NCI-H2171 (cell line): Measurements from ENCODE around the gene UBE2B.
"Not testable (repeated sequence)": the region's sequence is repeated elsewhere in the genome, so short reads cannot be mapped to it uniquely, and the experiment has no call there.

Source experiments
- DNase-seq: peaks from one replicate; lab custom pipeline; 2025; lab: John Stamatoyannopoulos, UW

The UBE2B gene

GRCh38 chr5:134370871-134371833, at the start of gene UBE2B:
Gene UBE2B (plus strand): TSS chr5:134371569. CDS start chr5:134371596, 27 bp downstream.
- DNase-seq = peak; percentile 89

- DNase-seq = no peak
Observed at GRCh38 chr5:134327327-134327726, 44.0 kb upstream of the UBE2B start.

- DNase-seq = no peak
Observed at GRCh38 chr5:134328619-134329018, 42.8 kb upstream of the UBE2B start.

GRCh38 chr5:134336833-134337232, 34.5 kb upstream of the UBE2B start:
- not testable (repeated sequence) for DNase-seq

- not testable (repeated sequence) for DNase-seq
Observed at GRCh38 chr5:134343500-134343899, 27.9 kb upstream of the UBE2B start.

GRCh38 chr5:134345476-134345875, 25.9 kb upstream of the UBE2B start:
- not testable (repeated sequence) for DNase-seq

- no peak for DNase-seq
Observed at GRCh38 chr5:134345996-134346395, 25.4 kb upstream of the UBE2B start.

- DNase-seq = no peak
Observed at GRCh38 chr5:134349463-134349862, 21.9 kb upstream of the UBE2B start.

- DNase-seq = no peak
Observed at GRCh38 chr5:134355681-134356080, 15.7 kb upstream of the UBE2B start.

- no peak for DNase-seq
Observed at GRCh38 chr5:134365604-134366003, 5.8 kb upstream of the UBE2B start.

GRCh38 chr5:134370311-134370870, 978 bp upstream of the UBE2B start:
- DNase-seq = no peak

- no peak for DNase-seq
Observed at GRCh38 chr5:134371834-134372340, 518 bp downstream of the UBE2B start.

GRCh38 chr5:134373633-134374032, 2.3 kb downstream of the UBE2B start:
- not testable (repeated sequence) for DNase-seq

- no peak for DNase-seq
Observed at GRCh38 chr5:134374232-134374631, 2.9 kb downstream of the UBE2B start.

- DNase-seq = no peak
Observed at GRCh38 chr5:134380346-134380745, 9.0 kb downstream of the UBE2B start.

- not testable (repeated sequence) for DNase-seq
Observed at GRCh38 chr5:134382204-134382603, 10.8 kb downstream of the UBE2B start.

- DNase-seq = no peak
Observed at GRCh38 chr5:134383980-134384697, 12.8 kb downstream of the UBE2B start.

- DNase-seq = no peak
Observed at GRCh38 chr5:134387443-134387842, 16.1 kb downstream of the UBE2B start.

GRCh38 chr5:134392301-134392700, 20.9 kb downstream of the UBE2B start:
- DNase-seq = no peak

- no peak for DNase-seq
Observed at GRCh38 chr5:134394932-134395331, 23.6 kb downstream of the UBE2B start.

GRCh38 chr5:134396274-134396673, 24.9 kb downstream of the UBE2B start:
- no peak for DNase-seq

- no peak for DNase-seq
Observed at GRCh38 chr5:134397196-134397595, 25.8 kb downstream of the UBE2B start.
